ENCODE results near the gene VGLL4.

- TF ChIP-seq ATF3 (IDR thresholded peaks at IDR 0.05): no peak
- TF ChIP-seq CTCF (IDR thresholded peaks at IDR 0.05 in 2 of 3, conservative IDR thresholded peaks at IDR 0.05 in 1 of 3; ENCODE audit: borderline replicate concordance in 1 of 3, insufficient read depth in 1 of 3, low read depth in 2 of 3, low read length in 2 of 3): no peak
- TF ChIP-seq EZH2 (IDR thresholded peaks at IDR 0.05): no peak
- TF ChIP-seq EZH2phosphoT487 (IDR thresholded peaks at IDR 0.05; ENCODE audit: borderline replicate concordance): no peak
- TF ChIP-seq JUND (IDR thresholded peaks at IDR 0.05): no peak
- TF ChIP-seq POLR2A (IDR thresholded peaks at IDR 0.05; ENCODE audit: borderline replicate concordance, extremely low read depth, insufficient read depth, insufficient read length): no peak
- TF ChIP-seq ZFX (IDR thresholded peaks at IDR 0.05): no peak
- no peak for TF ChIP-seq YY1 (IDR thresholded peaks at IDR 0.05; ENCODE audit: extremely low read depth, insufficient replicate concordance, low read depth, low read length)
- no peak for TF ChIP-seq SIN3A (IDR thresholded peaks at IDR 0.05; ENCODE audit: low read depth)
- TF ChIP-seq, protein P1, sequence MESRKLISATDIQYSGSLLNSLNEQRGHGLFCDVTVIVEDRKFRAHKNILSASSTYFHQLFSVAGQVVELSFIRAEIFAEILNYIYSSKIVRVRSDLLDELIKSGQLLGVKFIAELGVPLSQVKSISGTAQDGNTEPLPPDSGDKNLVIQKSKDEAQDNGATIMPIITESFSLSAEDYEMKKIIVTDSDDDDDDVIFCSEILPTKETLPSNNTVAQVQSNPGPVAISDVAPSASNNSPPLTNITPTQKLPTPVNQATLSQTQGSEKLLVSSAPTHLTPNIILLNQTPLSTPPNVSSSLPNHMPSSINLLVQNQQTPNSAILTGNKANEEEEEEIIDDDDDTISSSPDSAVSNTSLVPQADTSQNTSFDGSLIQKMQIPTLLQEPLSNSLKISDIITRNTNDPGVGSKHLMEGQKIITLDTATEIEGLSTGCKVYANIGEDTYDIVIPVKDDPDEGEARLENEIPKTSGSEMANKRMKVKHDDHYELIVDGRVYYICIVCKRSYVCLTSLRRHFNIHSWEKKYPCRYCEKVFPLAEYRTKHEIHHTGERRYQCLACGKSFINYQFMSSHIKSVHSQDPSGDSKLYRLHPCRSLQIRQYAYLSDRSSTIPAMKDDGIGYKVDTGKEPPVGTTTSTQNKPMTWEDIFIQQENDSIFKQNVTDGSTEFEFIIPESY (IDR thresholded peaks at IDR 0.05; ENCODE audit: extremely low read depth, insufficient replicate concordance, low read length): no peak
Measured at GRCh38 chr3:11578169-11578568, 65.5 kb downstream of the VGLL4 start.
